NK-92 (cell line): ENCODE measurements around the gene KRTAP4-9.
"Not testable (repeated sequence)": the region's sequence is repeated elsewhere in the genome, so short reads cannot be mapped to it uniquely, and the experiment has no call there.

ENCODE experiments used
- DNase-seq: peaks from one replicate; lab custom pipeline; 2025; ENCODE audit not compliant: unreplicated experiment; lab: John Stamatoyannopoulos, UW

Gene KRTAP4-9

GRCh38 chr17:41105347-41105746 lies at the start of gene KRTAP4-9:
TSS of gene KRTAP4-9 (plus strand) at chr17:41105389. CDS start at chr17:41105389, 0 bp downstream.
- not testable (repeated sequence) for DNase-seq

- DNase-seq, result no peak
Measured at GRCh38 chr17:41057547-41057946, 47.6 kb upstream of the KRTAP4-9 start.

GRCh38 chr17:41058741-41059140 lies 46.4 kb upstream of the KRTAP4-9 start:
- no peak for DNase-seq

- DNase-seq, result not testable (repeated sequence)
Measured at GRCh38 chr17:41059276-41060051, 45.7 kb upstream of the KRTAP4-9 start.

GRCh38 chr17:41060052-41060604 lies 45.1 kb upstream of the KRTAP4-9 start, which contains the start of gene KRTAP2-3:
TSS of gene KRTAP2-3 (minus strand) at chr17:41060114. CDS start at chr17:41060050, 64 bp downstream.
- DNase-seq, result no peak

GRCh38 chr17:41061964-41062363 lies 43.2 kb upstream of the KRTAP4-9 start:
- no peak for DNase-seq

- DNase-seq, result no peak
Measured at GRCh38 chr17:41063449-41063848, 41.7 kb upstream of the KRTAP4-9 start.

- no peak for DNase-seq
Measured at GRCh38 chr17:41064301-41064700, 40.9 kb upstream of the KRTAP4-9 start.

- not testable (repeated sequence) for DNase-seq
Measured at GRCh38 chr17:41065016-41065689, 40.0 kb upstream of the KRTAP4-9 start.

- DNase-seq, result no peak
Measured at GRCh38 chr17:41065829-41066624, 39.2 kb upstream of the KRTAP4-9 start, which contains the start of gene KRTAP2-4. TSS of gene KRTAP2-4 (minus strand) at chr17:41065879. CDS start at chr17:41065845, 34 bp downstream.

- no peak for DNase-seq
Measured at GRCh38 chr17:41067281-41067680, 37.9 kb upstream of the KRTAP4-9 start.

- DNase-seq, result no peak
Measured at GRCh38 chr17:41069031-41069430, 36.2 kb upstream of the KRTAP4-9 start.

GRCh38 chr17:41071606-41072360 lies 33.4 kb upstream of the KRTAP4-9 start:
- no peak for DNase-seq

GRCh38 chr17:41073676-41074075 lies 31.5 kb upstream of the KRTAP4-9 start:
- no peak for DNase-seq

- DNase-seq, result no peak
Measured at GRCh38 chr17:41076788-41077187, 28.4 kb upstream of the KRTAP4-9 start.

- no peak for DNase-seq
Measured at GRCh38 chr17:41082626-41083025, 22.6 kb upstream of the KRTAP4-9 start.

GRCh38 chr17:41083427-41083826 lies 21.8 kb upstream of the KRTAP4-9 start:
- DNase-seq, result not testable (repeated sequence)

- not testable (repeated sequence) for DNase-seq
Measured at GRCh38 chr17:41084100-41084856, 20.9 kb upstream of the KRTAP4-9 start, which contains the start of gene KRTAP4-7. TSS of gene KRTAP4-7 (plus strand) at chr17:41084150. CDS start at chr17:41084207, 57 bp downstream.

GRCh38 chr17:41088760-41089352 lies 16.3 kb upstream of the KRTAP4-9 start:
- DNase-seq, result not testable (repeated sequence)
